Stimulated activated CD8-positive, alpha-beta memory T cell treated with anti-CD3 and anti-CD28 coated beads, Interleukin-15, amount 100 ng/mL, for 4 hours (primary cell): Measurements from ENCODE around the gene AWAT1.
"Not testable (repeated sequence)": the region's sequence is repeated elsewhere in the genome, so short reads cannot be mapped to it uniquely, and the experiment has no call there.

Experiments
- DNase-seq, 2 donors: peaks; one replicate each; pipeline ENCODE4 v3.0.0-alpha.2; 2020; ENCODE audit warnings: low read depth in 2 of 2

AWAT1 gene

GRCh38 chrX:70262952-70263567 is 28.6 kb downstream of the AWAT1 start:
- no peak for DNase-seq

- DNase-seq, result no peak
These were observed 30.3 kb downstream of the AWAT1 start for GRCh38 chrX:70264784-70265183.

GRCh38 chrX:70268034-70268433 is 33.6 kb downstream of the AWAT1 start, which contains the start of gene ARR3:
Gene ARR3, plus strand, starts transcription at chrX:70268334. Its CDS starts 1,052 bp downstream, at chrX:70269386.
- DNase-seq, result no peak

- DNase-seq, result not testable (repeated sequence)
These were observed 39.6 kb downstream of the AWAT1 start for GRCh38 chrX:70274029-70274428.

- DNase-seq, result no peak
These were observed 44.6 kb downstream of the AWAT1 start for GRCh38 chrX:70279081-70279480.

- DNase-seq, result no peak
These were observed 46.1 kb downstream of the AWAT1 start for GRCh38 chrX:70280573-70280972.

- no peak for DNase-seq
These were observed 47.5 kb downstream of the AWAT1 start, which contains the start of gene RAB41 for GRCh38 chrX:70281951-70282350. Gene RAB41, plus strand, starts transcription at chrX:70282172. Its CDS starts 46 bp downstream, at chrX:70282218.

- DNase-seq, result no peak
These were observed 54.8 kb downstream of the AWAT1 start for GRCh38 chrX:70289168-70289792.
